Middle frontal gyrus (tissue), 1 donor: ENCODE measurements around the gene LCN2.
"Not testable (repeated sequence)": the region's sequence is repeated elsewhere in the genome, so short reads cannot be mapped to it uniquely, and the experiment has no call there.

Experiments used
- DNase-seq: peaks from one replicate; pipeline ENCODE4 v3.0.0-alpha.2; 2015; ENCODE audit warnings: low spot score; ENCODE audit errors: extremely low spot score

The LCN2 gene

GRCh38 chr9:128166169-128166568, 16.9 kb downstream of the LCN2 start:
- no peak for DNase-seq

- DNase-seq, result no peak
Measured at GRCh38 chr9:128167209-128167608, 18.0 kb downstream of the LCN2 start.

- DNase-seq, result no peak
Measured at GRCh38 chr9:128168731-128169308, 19.6 kb downstream of the LCN2 start.

GRCh38 chr9:128169492-128169891, 20.2 kb downstream of the LCN2 start:
- DNase-seq, result no peak

- DNase-seq, result no peak
Measured at GRCh38 chr9:128169925-128170324, 20.7 kb downstream of the LCN2 start.

- no peak for DNase-seq
Measured at GRCh38 chr9:128174062-128174461, 24.8 kb downstream of the LCN2 start.

GRCh38 chr9:128175102-128175563, 25.9 kb downstream of the LCN2 start:
- no peak for DNase-seq

- no peak for DNase-seq
Measured at GRCh38 chr9:128175726-128176125, 26.5 kb downstream of the LCN2 start.

GRCh38 chr9:128178806-128179431, 29.7 kb downstream of the LCN2 start:
- DNase-seq, result no peak

GRCh38 chr9:128180001-128180400, 30.7 kb downstream of the LCN2 start:
- no peak for DNase-seq

- DNase-seq, result no peak
Measured at GRCh38 chr9:128180447-128180846, 31.2 kb downstream of the LCN2 start.

- DNase-seq, result not testable (repeated sequence)
Measured at GRCh38 chr9:128181480-128181879, 32.2 kb downstream of the LCN2 start.

- DNase-seq, result no peak
Measured at GRCh38 chr9:128182893-128183588, 33.8 kb downstream of the LCN2 start.

GRCh38 chr9:128185979-128186965, 37.0 kb downstream of the LCN2 start:
- DNase-seq, result no peak

GRCh38 chr9:128187361-128187760, 38.1 kb downstream of the LCN2 start:
- DNase-seq, result no peak

GRCh38 chr9:128188209-128188608, 39.0 kb downstream of the LCN2 start:
- no peak for DNase-seq

- DNase-seq, result no peak
Measured at GRCh38 chr9:128190013-128190412, 40.8 kb downstream of the LCN2 start.

GRCh38 chr9:128190516-128191405, 41.5 kb downstream of the LCN2 start:
- DNase-seq, result no peak

- no peak for DNase-seq
Measured at GRCh38 chr9:128191406-128192046, 42.3 kb downstream of the LCN2 start, which contains the start of gene CIZ1. Gene CIZ1, minus strand, starts transcription at chr9:128191572. Its CDS starts 715 bp downstream, at chr9:128190857.
